ENCODE data around the gene PVRIG.
A peak's percentile ranks its signal among the peaks of the same experiment; 100 is the strongest.

PVRIG gene

DNA sequence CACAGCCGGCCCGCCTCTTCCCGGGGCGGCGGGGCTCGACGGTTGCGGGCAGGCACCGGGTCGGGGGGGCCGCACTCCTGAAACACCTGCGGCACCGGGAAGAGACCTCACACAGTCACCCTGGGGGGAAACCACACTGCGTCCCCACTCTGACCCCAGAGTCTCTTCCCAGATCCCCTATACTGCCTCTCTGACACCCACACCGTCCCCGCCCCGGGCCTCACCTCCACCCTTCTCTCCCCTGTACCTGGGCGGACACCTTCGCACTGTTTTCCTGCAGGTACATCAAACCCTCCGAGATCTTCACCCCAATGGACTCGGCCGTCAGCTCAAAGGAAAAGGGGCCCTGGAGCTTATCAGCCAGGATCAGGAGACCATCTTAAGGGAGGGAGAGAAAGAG is 47.9 kb upstream of the PVRIG start:
- no peaks in the 10 kb centered on the region for H3K9me2 ChIP-seq (replicated peaks; ENCODE audit: insufficient read depth, low read length)
- H3K9me3 ChIP-seq (ENCODE audit: insufficient read depth, low read length): no peaks in the 10 kb centered on the region
- H3K27ac ChIP-seq (ENCODE audit: low read depth, low read length): no peak overlapping the region
- no peaks in the 10 kb centered on the region for H3K36me3 ChIP-seq (ENCODE audit: low read length)
- H3F3A ChIP-seq (ENCODE audit: insufficient read depth): peaks cover 9% of the 10 kb centered on the region; the same call in 1 of the 2 replicates
- H3K4me3 ChIP-seq (ENCODE audit: insufficient read depth, low read length, poor library complexity, severe bottlenecking): no peak overlapping the region
- no peak overlapping the region for H3K9ac ChIP-seq (ENCODE audit: low read length)
- peak overlapping the region; percentile 24 for H3K4me2 ChIP-seq (ENCODE audit: low read depth, low read length, poor library complexity, severe bottlenecking)
- no peak for TF ChIP-seq EZH2phosphoT487 (conservative IDR thresholded peaks at IDR 0.05; ENCODE audit: low read length)
- TF ChIP-seq, protein P1, sequence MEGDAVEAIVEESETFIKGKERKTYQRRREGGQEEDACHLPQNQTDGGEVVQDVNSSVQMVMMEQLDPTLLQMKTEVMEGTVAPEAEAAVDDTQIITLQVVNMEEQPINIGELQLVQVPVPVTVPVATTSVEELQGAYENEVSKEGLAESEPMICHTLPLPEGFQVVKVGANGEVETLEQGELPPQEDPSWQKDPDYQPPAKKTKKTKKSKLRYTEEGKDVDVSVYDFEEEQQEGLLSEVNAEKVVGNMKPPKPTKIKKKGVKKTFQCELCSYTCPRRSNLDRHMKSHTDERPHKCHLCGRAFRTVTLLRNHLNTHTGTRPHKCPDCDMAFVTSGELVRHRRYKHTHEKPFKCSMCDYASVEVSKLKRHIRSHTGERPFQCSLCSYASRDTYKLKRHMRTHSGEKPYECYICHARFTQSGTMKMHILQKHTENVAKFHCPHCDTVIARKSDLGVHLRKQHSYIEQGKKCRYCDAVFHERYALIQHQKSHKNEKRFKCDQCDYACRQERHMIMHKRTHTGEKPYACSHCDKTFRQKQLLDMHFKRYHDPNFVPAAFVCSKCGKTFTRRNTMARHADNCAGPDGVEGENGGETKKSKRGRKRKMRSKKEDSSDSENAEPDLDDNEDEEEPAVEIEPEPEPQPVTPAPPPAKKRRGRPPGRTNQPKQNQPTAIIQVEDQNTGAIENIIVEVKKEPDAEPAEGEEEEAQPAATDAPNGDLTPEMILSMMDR (IDR thresholded peaks at IDR 0.05; ENCODE audit: insufficient read depth, low read length, poor library complexity, severe bottlenecking): no peak
- peaks cover 4% of the 10 kb centered on the region; the same call in 1 of the 2 replicates for H4K20me1 ChIP-seq (ENCODE audit: low read depth, low read length)
- peaks cover 3% of the 10 kb centered on the region; the same call in 1 of the 2 replicates for H3K79me2 ChIP-seq (ENCODE audit: insufficient read depth, low read length)
- no peaks in the 10 kb centered on the region for H3K27me3 ChIP-seq (ENCODE audit: low read length)
- H2AFZ ChIP-seq (ENCODE audit: low read depth, low read length, severe bottlenecking): no peak overlapping the region

DNA sequence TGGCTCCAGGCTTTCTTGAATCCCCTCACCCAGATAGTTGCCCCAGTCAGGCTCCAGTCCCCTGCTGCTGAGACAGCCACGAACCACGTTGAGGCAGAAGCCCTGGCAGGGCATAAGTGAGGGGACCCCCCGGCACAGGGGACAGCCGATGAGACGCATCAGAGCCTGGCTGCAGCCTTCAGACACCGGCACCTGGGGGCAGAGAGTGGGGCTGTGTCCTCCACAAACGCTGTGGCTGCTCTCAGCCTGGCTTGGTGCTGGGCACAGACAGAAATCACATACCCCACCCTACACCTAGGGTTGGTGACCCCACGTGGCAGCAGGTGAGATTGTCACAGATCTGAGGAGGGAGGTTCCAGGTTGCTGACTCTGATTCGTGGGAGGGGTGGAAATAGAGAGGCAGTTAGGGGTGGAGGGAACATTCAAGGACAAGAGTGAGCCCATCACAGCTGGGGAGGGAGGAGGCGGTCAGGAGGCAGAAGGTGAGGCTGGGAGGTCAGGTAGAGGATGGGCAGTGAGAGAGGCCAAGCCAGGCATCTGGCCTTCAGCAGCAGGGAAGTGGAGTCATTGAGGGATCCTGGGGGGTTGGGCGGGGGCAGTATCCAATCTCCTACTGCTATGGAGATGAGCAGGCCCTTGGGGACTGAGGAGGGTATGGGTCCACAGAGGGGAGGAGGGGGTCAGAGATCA is 45.8 kb upstream of the PVRIG start:
- Histone ChIP-seq H3K4me2 (ENCODE audit: low read depth, low read length, poor library complexity, severe bottlenecking) (no peak overlapping the region), H3K27me3 (ENCODE audit: low read length) (no peaks in the 10 kb centered on the region)
- TF ChIP-seq, protein P1 (IDR thresholded peaks at IDR 0.05; ENCODE audit: insufficient read depth, low read length, poor library complexity, severe bottlenecking): no peak
- no peak for TF ChIP-seq EZH2phosphoT487 (conservative IDR thresholded peaks at IDR 0.05; ENCODE audit: low read length)

DNA sequence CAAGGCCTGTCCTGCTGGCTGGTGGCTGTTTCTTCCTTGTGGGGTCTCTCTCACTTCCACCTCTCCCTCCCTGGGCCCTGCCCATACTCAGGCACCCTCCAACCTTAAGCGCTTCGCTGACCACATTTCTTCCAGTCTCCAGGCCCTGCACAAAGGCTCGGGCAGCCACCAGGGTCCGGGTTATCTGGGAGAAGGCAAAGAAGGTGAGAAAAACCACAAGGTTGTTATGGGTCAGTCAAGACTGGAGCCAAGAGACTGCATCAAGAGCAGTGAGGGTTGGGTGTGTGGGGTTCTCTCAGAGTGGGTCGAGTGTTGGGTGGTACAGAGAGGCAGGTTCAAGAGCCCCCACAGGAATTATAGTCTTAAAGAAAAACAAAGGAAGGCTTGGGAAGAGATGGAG is 45.2 kb upstream of the PVRIG start:
- Histone ChIP-seq H3K9me3 (ENCODE audit: insufficient read depth, low read length) (no peaks in the 10 kb centered on the region), H3K27ac (ENCODE audit: low read depth, low read length) (no peak overlapping the region), H3K36me3 (ENCODE audit: low read length) (no peaks in the 10 kb centered on the region), H2AFZ (ENCODE audit: low read depth, low read length, severe bottlenecking) (no peak overlapping the region), H3K27me3 (ENCODE audit: low read length) (no peaks in the 10 kb centered on the region), H3K9me2 (replicated peaks; ENCODE audit: insufficient read depth, low read length) (no peaks in the 10 kb centered on the region), H3K79me2 (ENCODE audit: insufficient read depth, low read length) (peaks cover 3% of the 10 kb centered on the region; the same call in 1 of the 2 replicates), H3K4me2 (ENCODE audit: low read depth, low read length, poor library complexity, severe bottlenecking) (no peak overlapping the region), H4K20me1 (ENCODE audit: low read depth, low read length) (peaks cover 4% of the 10 kb centered on the region; the same call in 1 of the 2 replicates), H3F3A (ENCODE audit: insufficient read depth) (peaks cover 19% of the 10 kb centered on the region), H3K4me3 (ENCODE audit: insufficient read depth, low read length, poor library complexity, severe bottlenecking) (no peak overlapping the region), H3K9ac (ENCODE audit: low read length) (no peak overlapping the region)
- no peak for TF ChIP-seq EZH2phosphoT487 (conservative IDR thresholded peaks at IDR 0.05; ENCODE audit: low read length)
- TF ChIP-seq, protein P1 (IDR thresholded peaks at IDR 0.05; ENCODE audit: insufficient read depth, low read length, poor library complexity, severe bottlenecking): no peak

More for the DNA sequence above, 45.8 kb upstream of the PVRIG start:
- Histone ChIP-seq H3K27ac (ENCODE audit: low read depth, low read length) (no peak overlapping the region), H3K9me2 (replicated peaks; ENCODE audit: insufficient read depth, low read length) (no peaks in the 10 kb centered on the region), H3K9me3 (ENCODE audit: insufficient read depth, low read length) (no peaks in the 10 kb centered on the region), H3K79me2 (ENCODE audit: insufficient read depth, low read length) (peaks cover 3% of the 10 kb centered on the region; the same call in 1 of the 2 replicates), H3F3A (ENCODE audit: insufficient read depth) (peaks cover 18% of the 10 kb centered on the region), H2AFZ (ENCODE audit: low read depth, low read length, severe bottlenecking) (no peak overlapping the region), H4K20me1 (ENCODE audit: low read depth, low read length) (peaks cover 4% of the 10 kb centered on the region; the same call in 1 of the 2 replicates), H3K9ac (ENCODE audit: low read length) (no peak overlapping the region), H3K4me3 (ENCODE audit: insufficient read depth, low read length, poor library complexity, severe bottlenecking) (no peak overlapping the region), H3K36me3 (ENCODE audit: low read length) (no peaks in the 10 kb centered on the region)
